GM12801 (cell line): Measurements from ENCODE around the gene GDF10.

Experiments used
- TF ChIP-seq, protein P1 (sequence below): IDR thresholded peaks from one replicate; pipeline ENCODE4 v1.5.1; 2011; ENCODE audit warnings: control low read depth; ENCODE audit not compliant: insufficient read length; ENCODE audit errors: extremely low read depth

GDF10 gene

DNA sequence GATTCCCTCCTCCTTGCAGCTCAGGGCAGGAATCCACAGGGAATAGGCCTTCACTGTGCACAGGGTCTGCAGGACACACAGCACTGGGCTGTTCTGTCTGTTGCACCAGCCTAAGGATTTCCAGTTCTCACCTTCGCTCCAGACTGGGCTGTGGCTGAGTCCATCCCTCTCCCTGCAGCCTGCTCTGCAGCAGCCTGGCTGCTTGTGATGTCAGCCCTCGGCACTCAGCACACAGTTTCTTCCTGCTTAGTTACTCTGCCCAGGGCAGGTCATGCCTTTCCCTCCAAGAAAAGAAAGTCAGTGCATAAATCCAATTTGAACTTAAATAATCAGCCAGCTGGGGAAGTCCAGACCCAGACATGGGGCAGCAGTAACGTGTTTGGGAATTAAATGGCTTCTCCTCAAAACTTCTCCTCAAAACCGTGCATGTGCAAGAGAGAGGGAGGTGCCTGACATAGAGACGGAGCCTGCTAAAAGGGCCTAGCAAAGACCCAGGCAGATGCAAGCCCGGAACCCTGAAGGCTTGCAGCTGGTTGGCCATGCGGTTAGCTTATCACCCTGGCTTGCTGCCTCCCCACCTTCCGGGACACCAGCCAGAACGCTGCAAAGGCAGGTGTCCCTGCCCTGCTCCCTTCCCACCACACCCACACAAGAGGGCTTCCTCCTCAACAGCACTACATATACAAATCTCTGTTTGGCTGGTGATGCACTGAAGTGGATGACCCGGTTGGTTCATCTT is 11.4 kb downstream of the GDF10 start:
- TF ChIP-seq, protein P1, sequence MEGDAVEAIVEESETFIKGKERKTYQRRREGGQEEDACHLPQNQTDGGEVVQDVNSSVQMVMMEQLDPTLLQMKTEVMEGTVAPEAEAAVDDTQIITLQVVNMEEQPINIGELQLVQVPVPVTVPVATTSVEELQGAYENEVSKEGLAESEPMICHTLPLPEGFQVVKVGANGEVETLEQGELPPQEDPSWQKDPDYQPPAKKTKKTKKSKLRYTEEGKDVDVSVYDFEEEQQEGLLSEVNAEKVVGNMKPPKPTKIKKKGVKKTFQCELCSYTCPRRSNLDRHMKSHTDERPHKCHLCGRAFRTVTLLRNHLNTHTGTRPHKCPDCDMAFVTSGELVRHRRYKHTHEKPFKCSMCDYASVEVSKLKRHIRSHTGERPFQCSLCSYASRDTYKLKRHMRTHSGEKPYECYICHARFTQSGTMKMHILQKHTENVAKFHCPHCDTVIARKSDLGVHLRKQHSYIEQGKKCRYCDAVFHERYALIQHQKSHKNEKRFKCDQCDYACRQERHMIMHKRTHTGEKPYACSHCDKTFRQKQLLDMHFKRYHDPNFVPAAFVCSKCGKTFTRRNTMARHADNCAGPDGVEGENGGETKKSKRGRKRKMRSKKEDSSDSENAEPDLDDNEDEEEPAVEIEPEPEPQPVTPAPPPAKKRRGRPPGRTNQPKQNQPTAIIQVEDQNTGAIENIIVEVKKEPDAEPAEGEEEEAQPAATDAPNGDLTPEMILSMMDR = no peak

DNA sequence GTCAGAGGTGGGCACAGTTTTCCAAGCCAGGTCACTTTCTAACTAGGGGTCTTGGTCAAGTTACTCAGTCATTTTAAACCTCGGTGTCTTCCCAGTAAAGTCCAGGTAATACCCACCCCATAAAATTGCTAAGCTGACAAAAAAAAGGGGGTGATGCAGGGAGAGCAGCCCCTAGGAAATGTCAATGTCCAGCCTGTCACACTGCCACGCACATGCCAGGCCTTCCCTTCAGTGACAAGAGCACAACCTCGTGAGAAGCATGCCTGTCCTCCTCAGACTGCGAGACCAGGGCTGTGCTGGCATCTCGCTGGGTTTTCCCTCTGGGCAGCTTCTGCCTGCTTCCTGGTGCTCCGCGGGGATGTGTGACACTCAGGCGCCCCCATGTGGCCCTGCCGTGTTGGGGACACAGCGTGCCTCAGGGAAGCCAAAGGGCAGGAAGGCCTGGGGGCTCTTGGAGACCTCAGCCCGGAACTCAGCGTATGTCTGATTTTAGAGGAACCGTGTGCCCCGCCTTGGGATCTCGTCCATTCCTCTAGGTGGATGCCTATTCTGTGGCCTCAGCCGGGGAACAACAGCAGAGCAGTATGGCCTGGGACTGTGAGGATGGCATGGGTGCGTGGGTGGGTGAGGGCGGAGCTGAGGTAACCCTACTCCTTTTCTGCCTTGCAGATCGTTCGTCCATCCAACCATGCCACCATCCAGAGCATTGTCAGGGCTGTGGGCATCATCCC is 12.1 kb downstream of the GDF10 start:
- TF ChIP-seq, protein P1 = no peak

DNA sequence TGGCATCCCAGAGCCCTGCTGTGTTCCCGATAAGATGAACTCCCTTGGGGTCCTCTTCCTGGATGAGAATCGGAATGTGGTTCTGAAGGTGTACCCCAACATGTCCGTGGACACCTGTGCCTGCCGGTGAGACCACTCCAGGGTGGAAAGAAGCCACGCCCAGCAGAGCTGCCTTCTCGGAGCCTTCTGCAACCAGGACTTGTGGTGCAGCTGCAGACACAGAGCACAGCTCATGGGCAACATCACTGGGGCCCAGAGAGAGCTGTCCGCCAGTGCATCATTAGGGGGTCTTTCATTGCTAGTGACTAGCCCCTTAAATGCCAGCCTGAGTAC is 12.6 kb downstream of the GDF10 start:
- TF ChIP-seq, protein P1 = no peak

DNA sequence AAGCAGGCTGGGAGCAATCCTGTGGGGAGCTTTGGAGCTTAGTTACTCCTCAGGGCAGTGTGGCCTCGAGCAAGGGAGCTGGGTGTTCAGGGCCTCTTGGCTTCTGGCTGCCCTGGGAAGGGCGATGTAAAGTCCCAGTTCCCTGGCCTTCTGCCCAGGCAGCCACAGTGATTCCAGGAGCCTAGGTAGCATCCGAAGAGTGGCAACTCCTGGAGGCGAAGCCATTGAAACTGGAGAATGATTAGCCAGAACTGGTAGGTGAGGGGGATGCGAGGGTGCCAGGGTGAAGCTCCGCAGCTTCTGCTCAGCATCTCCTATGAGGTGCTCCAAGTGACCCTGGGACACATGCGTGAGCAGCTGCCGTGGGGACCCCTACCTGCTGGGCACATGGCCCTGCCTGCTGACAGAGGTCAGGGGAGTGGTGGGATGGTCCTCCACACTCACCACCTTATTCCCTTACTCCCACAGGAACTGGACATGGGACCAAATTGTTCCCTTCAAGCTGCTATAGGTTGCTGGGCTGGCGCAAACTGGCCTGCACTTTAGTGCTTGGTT is 14.5 kb downstream of the GDF10 start:
- TF ChIP-seq, protein P1 = no peak

DNA sequence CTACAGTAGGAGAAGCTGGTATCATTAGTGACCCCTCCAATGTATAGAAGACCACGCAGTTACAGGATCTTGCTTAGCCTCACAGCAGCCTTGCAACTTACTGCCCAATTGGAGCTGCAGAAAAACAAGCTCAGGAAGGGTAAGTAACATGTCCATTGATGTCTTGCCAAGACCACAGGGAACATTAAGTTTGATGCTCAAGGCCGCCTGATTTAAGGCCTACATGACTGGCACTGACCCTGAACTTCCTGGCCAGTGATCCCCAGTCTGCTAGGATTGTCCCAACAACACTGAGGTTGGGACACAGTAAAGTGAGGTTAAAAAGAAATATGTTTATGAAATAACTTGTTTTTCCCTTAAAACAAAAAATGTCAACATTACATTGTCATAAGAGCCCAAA is 15.4 kb downstream of the GDF10 start:
- TF ChIP-seq, protein P1 = no peak

DNA sequence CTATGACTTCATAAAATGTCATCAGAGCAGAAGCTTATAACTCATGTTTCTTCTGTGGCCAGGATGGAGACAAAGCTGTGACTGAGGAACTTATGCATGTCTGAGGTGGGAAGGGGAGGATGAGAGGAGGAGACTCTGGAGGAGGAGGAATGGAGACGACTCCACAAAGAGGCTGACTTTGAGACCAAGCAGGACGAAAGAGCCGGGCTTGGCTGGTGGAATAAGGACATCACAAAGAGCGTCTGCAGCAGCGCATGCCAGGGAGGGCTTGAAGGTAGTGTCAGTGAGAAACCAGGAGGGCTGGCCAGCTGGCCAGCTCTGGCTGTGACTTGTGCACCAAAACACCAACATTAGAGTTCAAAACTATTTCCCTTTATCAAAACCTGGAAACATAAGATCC is 16.1 kb downstream of the GDF10 start:
- TF ChIP-seq, protein P1 = no peak

DNA sequence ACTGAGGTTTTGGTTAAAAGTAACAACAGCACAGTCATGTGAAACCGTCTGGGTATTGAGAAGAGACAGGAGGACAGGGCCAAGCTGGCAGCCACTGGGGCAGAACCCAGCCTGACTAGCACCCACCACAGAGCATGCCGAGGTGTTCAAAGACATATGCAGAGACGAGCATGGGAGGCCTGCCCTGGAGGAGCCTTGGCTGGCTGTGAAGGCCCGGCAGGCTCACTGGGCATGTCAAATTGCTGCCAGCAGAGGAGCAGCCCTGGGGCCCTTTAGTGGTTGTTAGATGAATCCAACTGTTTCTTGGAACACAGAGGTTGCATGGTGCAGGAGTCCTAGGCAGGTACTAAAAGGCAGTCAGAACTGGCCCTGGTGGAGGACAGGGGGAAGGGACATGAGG is 17.3 kb downstream of the GDF10 start:
- TF ChIP-seq, protein P1 = no peak
